CD14-positive monocyte (primary cell): ENCODE results near the gene ME3. TPM values are rescaled to one million over a fixed set of nuclear protein-coding genes. Genes with fewer than 3 reads are reported as not detected.

ENCODE experiments used
- DNase-seq, 3 donors: peaks; one replicate each; pipeline ENCODE4 v3.0.0-alpha.2; 2011 to 2022
- H2AFZ ChIP-seq: 2 replicates; pipeline ENCODE4 v1.6.0; 2012; ENCODE audit warnings: mild to moderate bottlenecking, low read depth, low read length, inconsistent platforms; ENCODE audit not compliant: insufficient read depth, poor library complexity, severe bottlenecking
- H3K27ac ChIP-seq, 2 donors: 1 replicate in 1 of 2; 2 replicates in 1 of 2; pipeline ENCODE4 v1.5.1; 2012 to 2013; ENCODE audit warnings: low read length in 2 of 2, control low read depth in 1 of 2, inconsistent platforms in 1 of 2, low read depth in 1 of 2, mild to moderate bottlenecking in 1 of 2
- H3K27me3 ChIP-seq, 2 donors: one replicate each; pipeline versions ENCODE4 v1.6.0 to v1.6.1; 2011 to 2013; ENCODE audit warnings: low read length in 2 of 2; ENCODE audit not compliant: control insufficient read depth in 2 of 2, insufficient read depth in 2 of 2
- H3K36me3 ChIP-seq, 2 donors: replicated peaks in 1 of 2; 1 replicate in 1 of 2; 2 replicates in 1 of 2; pipeline versions ENCODE4 v1.5.1 to v1.6.1; 2012 to 2013; ENCODE audit warnings: low read length in 2 of 2, control low read depth in 1 of 2, inconsistent platforms in 1 of 2, mild to moderate bottlenecking in 1 of 2; ENCODE audit not compliant: insufficient read depth in 2 of 2, control insufficient read depth in 1 of 2
- H3K4me1 ChIP-seq, 2 donors: 1 replicate in 1 of 2; 2 replicates in 1 of 2; pipeline versions ENCODE4 v1.5.1 to v1.6.1; 2012 to 2013; ENCODE audit warnings: low read length in 2 of 2, control low read depth in 1 of 2, inconsistent platforms in 1 of 2, mild to moderate bottlenecking in 1 of 2, moderate library complexity in 1 of 2; ENCODE audit not compliant: insufficient read depth in 2 of 2, control insufficient read depth in 1 of 2
- H3K4me2 ChIP-seq: replicated peaks from 2 replicates; pipeline ENCODE3; 2012; ENCODE audit warnings: low read length, moderate library complexity, mild to moderate bottlenecking; ENCODE audit not compliant: poor library complexity, severe bottlenecking; ENCODE audit errors: extremely low read depth
- H3K4me3 ChIP-seq, 3 experiments: fragments of 200-600 bp in 1 of 3; sonication (generic) in 1 of 3; replicated peaks in 1 of 3; 1 replicate in 2 of 3; 2 replicates in 1 of 3; pipeline ENCODE4 v1.5.1; 2011 to 2013; ENCODE audit warnings: low read length in 3 of 3, mild to moderate bottlenecking in 3 of 3, control low read depth in 2 of 3, low read depth in 2 of 3, inconsistent platforms in 1 of 3, moderate library complexity in 1 of 3
- H3K79me2 ChIP-seq: 2 replicates; pipeline ENCODE4 v1.6.0; 2012; ENCODE audit warnings: mild to moderate bottlenecking, control low read depth, inconsistent platforms, low read length, moderate library complexity; ENCODE audit not compliant: insufficient read depth
- H3K9ac ChIP-seq: 2 replicates; pipeline ENCODE4 v1.6.0; 2017; ENCODE audit warnings: low read length, mild to moderate bottlenecking; ENCODE audit not compliant: insufficient read depth, poor library complexity, severe bottlenecking
- H3K9me3 ChIP-seq, 2 donors: replicated peaks in 1 of 2; 1 replicate in 1 of 2; 2 replicates in 1 of 2; pipeline versions ENCODE4 v1.5.1 to v1.6.1; 2012 to 2013; ENCODE audit warnings: low read length in 2 of 2, control low read depth in 1 of 2; ENCODE audit not compliant: control insufficient read depth in 1 of 2, insufficient read depth in 1 of 2
- H4K20me1 ChIP-seq: 2 replicates; pipeline ENCODE4 v1.6.0; 2012; ENCODE audit warnings: mild to moderate bottlenecking, low read length, control low read depth, moderate library complexity; ENCODE audit not compliant: insufficient read depth
- H3K27ac Mint-ChIP-seq, 7 donors: one replicate each; pipeline ENCODE4 v1.8.0; 2020; ENCODE audit warnings: mild to moderate bottlenecking in 7 of 7, mixed read lengths in 7 of 7, moderate library complexity in 6 of 7, inconsistent platforms in 2 of 7
- H3K27me3 Mint-ChIP-seq, 3 donors: one replicate each; pipeline ENCODE4 v1.8.0; 2021 to 2022; ENCODE audit warnings: low read depth in 3 of 3, mild to moderate bottlenecking in 3 of 3, mixed read lengths in 3 of 3, moderate library complexity in 3 of 3, inconsistent platforms in 1 of 3
- H3K36me3 Mint-ChIP-seq, 2 donors: one replicate each; pipeline ENCODE4 v1.8.0; 2020; ENCODE audit warnings: mixed read lengths in 2 of 2, inconsistent platforms in 1 of 2, mild to moderate bottlenecking in 1 of 2
- H3K4me1 Mint-ChIP-seq: one replicate; pipeline ENCODE4 v1.8.0; 2020; ENCODE audit warnings: mild to moderate bottlenecking, mixed read lengths
- H3K4me3 Mint-ChIP-seq, 2 donors: one replicate each; pipeline ENCODE4 v1.8.0; 2020; ENCODE audit warnings: mild to moderate bottlenecking in 2 of 2, mixed read lengths in 2 of 2, moderate library complexity in 1 of 2
- H3K9me3 Mint-ChIP-seq, 7 donors: one replicate each; pipeline ENCODE4 v1.8.0; 2020 to 2022; ENCODE audit warnings: mixed read lengths in 7 of 7, mild to moderate bottlenecking in 6 of 7, moderate library complexity in 6 of 7, inconsistent platforms in 2 of 7
- CTCF ChIP-seq: fragments of 200-600 bp; IDR thresholded peaks from one replicate; pipeline ENCODE4 v1.8.0; 2022; ENCODE audit warnings: antibody characterized with exemption, mild to moderate bottlenecking
- WGBS: methylation state at CpG from one replicate; pipeline ENCODE4 v1.1.5; 2013; ENCODE audit warnings: missing lambda C conversion rate; ENCODE audit not compliant: insufficient coverage; 5-methylcytosine and 5-hydroxymethylcytosine counted together
- intact Hi-C, 2 donors: fragments of 100-400 bp; cut with micrococcal nuclease; formaldehyde crosslinking; loops; one replicate each; pipeline versions ENCODE4 v1.15.0 to v1.15.1; 2023
- polyA plus RNA-seq, 3 donors: library from polyadenylated mRNA; depleted of rRNA in 1 of 3; unstranded in 2 of 3; stranded (reverse) in 1 of 3; fragments of 300-500 nt in 2 of 3; fragments of >200 nt in 1 of 3; fragmentation: Illumina TruSeq in 2 of 3; gene quantifications; 1 replicate in 2 of 3; 2 replicates in 1 of 3; pipeline ENCODE4 v1.2.3, GENCODE V29; 2012 to 2021

The ME3 gene
- polyA plus RNA-seq, 3 donors: 0.31 to 3.0 (median 0.42) TPM

DNA sequence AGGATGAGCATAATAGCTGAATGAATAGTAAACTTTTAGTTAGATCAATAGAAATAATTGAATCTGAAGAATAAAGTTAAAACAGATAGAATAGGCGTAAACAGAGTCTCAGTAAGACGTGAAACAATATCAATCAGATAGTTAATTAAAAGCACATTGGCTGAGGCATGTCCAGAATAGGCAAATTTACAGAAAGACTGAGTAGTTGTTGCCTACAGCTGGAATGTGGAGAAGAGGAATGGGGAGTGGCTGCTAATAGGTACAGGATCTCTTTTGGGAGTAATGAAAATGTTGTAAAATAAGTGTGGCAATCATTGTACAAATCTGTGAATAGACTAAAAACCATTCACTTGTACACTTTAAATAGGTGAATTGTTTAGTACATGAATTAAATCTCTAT, 36.3 kb upstream of the ME3 start:
- no peak overlapping the region for H3K9ac ChIP-seq
- H3K79me2 ChIP-seq: no peaks in the 10 kb centered on the region
- no peak overlapping the region for H3K27ac Mint-ChIP-seq
- H3K4me3 ChIP-seq: no peak overlapping the region
- intact Hi-C loops: no loop called here
- H3K4me1 ChIP-seq: peaks cover 0 to 3% of the 10 kb centered on the region in 2 donors
- H3K4me2 ChIP-seq: no peak overlapping the region
- H3K9me3 Mint-ChIP-seq: peaks cover 2 to 9% (median 5%) of the 10 kb centered on the region in 7 donors
- no peak overlapping the region for H3K4me3 Mint-ChIP-seq
- H2AFZ ChIP-seq: no peak overlapping the region
- no peak for TF ChIP-seq CTCF
- no CpG with 5 or more reads among the region's 2 CpGs for WGBS
- H3K27me3 Mint-ChIP-seq: peaks cover 0 to 1% (median 0%) of the 10 kb centered on the region in 3 donors
- H3K27ac ChIP-seq: no peak overlapping the region
- no peak for DNase-seq
- no peaks in the 10 kb centered on the region for H4K20me1 ChIP-seq
- no peaks in the 10 kb centered on the region for H3K36me3 Mint-ChIP-seq
- no peaks in the 10 kb centered on the region for H3K36me3 ChIP-seq
- no peaks in the 10 kb centered on the region for H3K27me3 ChIP-seq
- peaks cover 5% of the 10 kb centered on the region for H3K4me1 Mint-ChIP-seq
- peaks cover 0 to 3% of the 10 kb centered on the region in 2 donors for H3K9me3 ChIP-seq

- no CpG with 5 or more reads among the region's 5 CpGs for WGBS
- no peak overlapping the region for H3K4me3 Mint-ChIP-seq
Observed at GRCh38 chr11:86706338-86707131, 34.1 kb upstream of the ME3 start.

More at GRCh38 chr11:86706338-86707131, 34.1 kb upstream of the ME3 start:
- no peak for DNase-seq
- H3K4me1 Mint-ChIP-seq: peaks cover 5% of the 10 kb centered on the region
- no peak overlapping the region for H3K9ac ChIP-seq
- no peak for TF ChIP-seq CTCF
- no peaks in the 10 kb centered on the region for H3K36me3 Mint-ChIP-seq
- H3K79me2 ChIP-seq: no peaks in the 10 kb centered on the region
- no peaks in the 10 kb centered on the region for H3K36me3 ChIP-seq
- peaks cover 0 to 3% of the 10 kb centered on the region in 2 donors for H3K4me1 ChIP-seq
- H2AFZ ChIP-seq: no peak overlapping the region
- H3K9me3 Mint-ChIP-seq: peaks cover 2 to 9% (median 5%) of the 10 kb centered on the region in 7 donors
- H4K20me1 ChIP-seq: no peaks in the 10 kb centered on the region
- H3K27me3 ChIP-seq: no peaks in the 10 kb centered on the region
- H3K4me3 ChIP-seq: no peak overlapping the region
- no peak overlapping the region for H3K4me2 ChIP-seq
- intact Hi-C loops: no loop called here
- no peak overlapping the region for H3K27ac ChIP-seq
- H3K9me3 ChIP-seq: peaks cover 0 to 3% of the 10 kb centered on the region in 2 donors
- H3K27me3 Mint-ChIP-seq: peaks cover 0 to 1% (median 0%) of the 10 kb centered on the region in 3 donors
- H3K27ac Mint-ChIP-seq: no peak overlapping the region
